B cell (primary cell): Measurements from ENCODE around the gene PER1. TPM values are rescaled to one million over a fixed set of nuclear protein-coding genes. Genes with fewer than 3 reads are reported as not detected.

Source experiments
- ATAC-seq: fragments of 200-7000 bp; cut with Tn5 transposase; one replicate; pipeline ENCODE4 v1.10.0; 2021; ENCODE audit warnings: low read depth, mild to moderate bottlenecking, moderate number of reproducible peaks, moderate library complexity
- CTCF ChIA-PET: fragments of 350-600 bp; sonication (Branson Sonifier 250); formaldehyde crosslinking; loops from one replicate; lab custom pipeline; 2021; ENCODE audit warnings: antibody characterized with exemption, inconsistent platforms; lab: Charles Lee
- POLR2A ChIA-PET: fragments of 350-600 bp; sonication (Branson Sonifier 250); formaldehyde crosslinking; loops from one replicate; lab custom pipeline; 2021; ENCODE audit warnings: antibody characterized with exemption; lab: Charles Lee
- DNase-seq: peaks from one replicate; pipeline ENCODE4 v3.0.0; 2013
- H2AFZ ChIP-seq: 2 replicates; pipeline ENCODE4 v1.6.1; 2012; ENCODE audit warnings: mild to moderate bottlenecking, low read depth, low read length; ENCODE audit not compliant: insufficient read depth, poor library complexity, severe bottlenecking
- H3K27ac ChIP-seq, 2 donors: 1 replicate in 1 of 2; 2 replicates in 1 of 2; pipeline ENCODE4 v1.5.1; 2012 to 2013; ENCODE audit warnings: low read length in 2 of 2, mild to moderate bottlenecking in 2 of 2, moderate library complexity in 1 of 2
- H3K27me3 ChIP-seq, 4 experiments: fragments of 200-600 bp in 1 of 4; sonication (generic) in 1 of 4; replicated peaks in 1 of 4; 1 replicate in 2 of 4; 2 replicates in 2 of 4; pipeline versions ENCODE4 v1.6.1 to v1.7.0; 2013 to 2016; ENCODE audit warnings: low read length in 3 of 4, mild to moderate bottlenecking in 2 of 4, mixed read lengths in 1 of 4, moderate library complexity in 1 of 4; ENCODE audit not compliant: insufficient read depth in 4 of 4, control insufficient read depth in 3 of 4; ENCODE audit errors: control extremely low read depth in 1 of 4
- H3K36me3 ChIP-seq, 2 experiments: replicated peaks in 1 of 2; 1 replicate in 1 of 2; 2 replicates in 1 of 2; pipeline versions ENCODE4 v1.6.1 to v1.7.1; 2013; ENCODE audit warnings: low read length in 1 of 2; ENCODE audit not compliant: insufficient read depth in 2 of 2, control insufficient read depth in 1 of 2; ENCODE audit errors: control extremely low read depth in 1 of 2, extremely low read depth in 1 of 2
- H3K4me1 ChIP-seq, 2 donors: fragments of 200-600 bp in 1 of 2; sonication (generic) in 1 of 2; 1 replicate in 1 of 2; 2 replicates in 1 of 2; pipeline versions ENCODE4 v1.5.1 to v1.6.1; 2013 to 2017; ENCODE audit warnings: low read length in 2 of 2; ENCODE audit not compliant: control insufficient read depth in 2 of 2, insufficient read depth in 2 of 2
- H3K4me2 ChIP-seq: replicated peaks from 2 replicates; pipeline ENCODE3; 2012; ENCODE audit warnings: mild to moderate bottlenecking, low read depth, low read length; ENCODE audit not compliant: poor library complexity, severe bottlenecking
- H3K4me3 ChIP-seq, 5 experiments: fragments of 200-600 bp in 1 of 5; sonication (generic) in 1 of 5; 1 replicate in 3 of 5; 2 replicates in 2 of 5; pipeline versions ENCODE4 v1.5.1 to v1.7.0; 2011 to 2016; ENCODE audit warnings: low read length in 4 of 5, mild to moderate bottlenecking in 4 of 5, low read depth in 2 of 5, control low read depth in 1 of 5, moderate library complexity in 1 of 5; ENCODE audit not compliant: insufficient read depth in 1 of 5; ENCODE audit errors: control extremely low read depth in 1 of 5, extremely low read depth in 1 of 5
- H3K79me2 ChIP-seq: fragments of 200-600 bp; sonication (generic); one replicate; pipeline ENCODE4 v1.6.0; 2016; ENCODE audit warnings: low read length; ENCODE audit not compliant: control insufficient read depth, insufficient read depth
- H3K9ac ChIP-seq: fragments of 200-600 bp; sonication (generic); 2 replicates; pipeline ENCODE4 v1.6.1; 2017; ENCODE audit warnings: mild to moderate bottlenecking, low read length, moderate library complexity
- H3K9me3 ChIP-seq, 3 donors: one replicate each; pipeline versions ENCODE4 v1.6.1 to v1.7.1; 2013; ENCODE audit warnings: low read length in 2 of 3; ENCODE audit not compliant: control insufficient read depth in 2 of 3, insufficient read depth in 1 of 3; ENCODE audit errors: control extremely low read depth in 1 of 3
- H4K20me1 ChIP-seq: 2 replicates; pipeline ENCODE4 v1.6.0; 2012; ENCODE audit warnings: mild to moderate bottlenecking, low read length; ENCODE audit not compliant: insufficient read depth, control insufficient read depth, poor library complexity, severe bottlenecking
- H3K27ac Mint-ChIP-seq: one replicate; pipeline ENCODE4 v1.8.0; 2021; ENCODE audit warnings: mixed read lengths
- H3K27me3 Mint-ChIP-seq: one replicate; pipeline ENCODE4 v1.8.0; 2021; ENCODE audit warnings: mixed read lengths
- H3K4me1 Mint-ChIP-seq: one replicate; pipeline ENCODE4 v1.8.0; 2021; ENCODE audit warnings: mixed read lengths
- H3K4me3 Mint-ChIP-seq: one replicate; pipeline ENCODE4 v1.8.0; 2021; ENCODE audit warnings: mixed read lengths
- H3K9me3 Mint-ChIP-seq: one replicate; pipeline ENCODE4 v1.8.0; 2022; ENCODE audit warnings: mixed read lengths; ENCODE audit not compliant: insufficient read depth
- EZH2 ChIP-seq: IDR thresholded peaks from 2 replicates; pipeline ENCODE4 v1.6.1; 2012; ENCODE audit warnings: borderline replicate concordance, low read depth, mild to moderate bottlenecking, moderate library complexity, low read length; ENCODE audit not compliant: insufficient read depth, poor library complexity, severe bottlenecking
- WGBS: methylation state at CpG from one replicate; pipeline ENCODE4 v1.1.5; 2013; ENCODE audit warnings: missing lambda C conversion rate; ENCODE audit not compliant: insufficient coverage; 5-methylcytosine and 5-hydroxymethylcytosine counted together
- intact Hi-C: fragments of 100-400 bp; cut with micrococcal nuclease; formaldehyde crosslinking; loops from one replicate; pipeline ENCODE4 v1.10.0; 2022
- polyA plus RNA-seq: library from polyadenylated mRNA; depleted of rRNA; stranded (reverse); fragments of >200 nt; gene quantifications from 2 replicates; pipeline ENCODE4 v1.2.3, GENCODE V29; 2012
- total RNA-seq, 2 donors: library from RNA; stranded (reverse); fragments of 120-200 nt in 1 of 2; gene quantifications; 1 replicate in 1 of 2; 2 replicates in 1 of 2; pipeline versions ENCODE4 v1.2.3 to v1.2.4, GENCODE V29; 2013 to 2022
- TF ChIP-seq, protein P1 (sequence below): fragments of 200-600 bp; IDR thresholded peaks from one replicate; pipeline ENCODE4 v1.8.0; 2022; ENCODE audit warnings: antibody characterized with exemption, mild to moderate bottlenecking

PER1 gene
- total and polyA plus RNA-seq, 2 donors (not counting 1 experiment from before 2014, with no cell fraction given): 120 to 176 TPM

DNA sequence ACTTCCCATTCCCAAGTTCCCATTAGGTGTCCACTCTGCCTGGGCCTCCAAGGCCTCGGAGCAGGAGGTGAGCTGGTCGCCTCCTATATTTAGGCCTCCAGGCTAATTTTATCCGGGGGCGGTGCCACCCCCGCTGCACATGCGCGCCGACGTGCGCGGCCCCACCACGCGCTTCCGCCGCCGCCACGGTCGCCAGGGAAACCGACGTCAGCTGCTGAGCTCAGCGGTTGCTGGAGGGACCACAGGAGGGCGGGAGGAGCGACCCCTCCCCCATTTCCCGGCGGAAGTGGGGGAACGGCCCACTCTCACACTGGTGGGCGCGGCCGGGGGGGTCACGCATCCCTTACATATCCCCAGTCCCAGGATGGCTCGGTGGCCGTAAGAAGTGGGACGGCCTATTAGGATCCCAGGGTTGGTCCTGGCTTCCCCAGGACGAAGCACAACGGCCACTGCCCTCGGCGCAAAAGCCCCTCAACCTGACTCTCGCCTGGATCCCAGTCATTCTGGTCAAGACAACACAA, 1.0 kb downstream of the PER1 start:
- H3K4me3 Mint-ChIP-seq: peak overlapping the region; percentile 94

More for the DNA sequence above, 1.0 kb downstream of the PER1 start:
- H3K4me2 ChIP-seq: peak overlapping the region; percentile 98
- Mint-ChIP-seq H3K9me3 (no peaks in the 10 kb centered on the region), H3K27me3 (no peaks in the 10 kb centered on the region), H3K27ac (peak overlapping the region; percentile 87), H3K4me1 (peaks cover 42% of the 10 kb centered on the region)
- 0% methylated on average over 38 of the region's 38 CpGs for WGBS
- H3K4me3 ChIP-seq: peak overlapping the region; percentile 9 to 76 (median 69)
- peak overlapping the region; percentile 76 for H3K9ac ChIP-seq
- H3K36me3 ChIP-seq: peaks cover 0 to 42% of the 10 kb centered on the region in 2 experiments
- peak; percentile 95 for DNase-seq
- peaks cover 0 to 6% (median 0%) of the 10 kb centered on the region in 3 donors for H3K9me3 ChIP-seq
- H3K27me3 ChIP-seq: no peaks in the 10 kb centered on the region
- H4K20me1 ChIP-seq: peaks cover 58% of the 10 kb centered on the region
- H3K4me1 ChIP-seq: peaks cover 50 to 64% of the 10 kb centered on the region in 2 donors
- ATAC-seq: peak; percentile 60
- ChIA-PET POLR2A (interaction anchor here (0.8 to 5.6 kb wide), 5 partner anchors 11 to 144 kb away, joined by 3 to 36 read pairs (median 9); partner anchors contain the start of genes CTC1, SLC25A35 and VAMP2), CTCF (interaction anchor here (0.6 to 2.5 kb wide), 7 partner anchors 11 to 597 kb away, joined by 3 to 19 read pairs (median 5); partner anchors contain the start of gene ALOXE3)
- intact Hi-C loops: loop anchor here (1.0 kb wide), 1 partner anchor 12 kb away; no protein-coding TSS in a partner anchor
- H2AFZ ChIP-seq: no peak overlapping the region
- peak overlapping the region; percentile 63 to 80 for H3K27ac ChIP-seq
- TF ChIP-seq EZH2: no peak
- TF ChIP-seq, protein P1, sequence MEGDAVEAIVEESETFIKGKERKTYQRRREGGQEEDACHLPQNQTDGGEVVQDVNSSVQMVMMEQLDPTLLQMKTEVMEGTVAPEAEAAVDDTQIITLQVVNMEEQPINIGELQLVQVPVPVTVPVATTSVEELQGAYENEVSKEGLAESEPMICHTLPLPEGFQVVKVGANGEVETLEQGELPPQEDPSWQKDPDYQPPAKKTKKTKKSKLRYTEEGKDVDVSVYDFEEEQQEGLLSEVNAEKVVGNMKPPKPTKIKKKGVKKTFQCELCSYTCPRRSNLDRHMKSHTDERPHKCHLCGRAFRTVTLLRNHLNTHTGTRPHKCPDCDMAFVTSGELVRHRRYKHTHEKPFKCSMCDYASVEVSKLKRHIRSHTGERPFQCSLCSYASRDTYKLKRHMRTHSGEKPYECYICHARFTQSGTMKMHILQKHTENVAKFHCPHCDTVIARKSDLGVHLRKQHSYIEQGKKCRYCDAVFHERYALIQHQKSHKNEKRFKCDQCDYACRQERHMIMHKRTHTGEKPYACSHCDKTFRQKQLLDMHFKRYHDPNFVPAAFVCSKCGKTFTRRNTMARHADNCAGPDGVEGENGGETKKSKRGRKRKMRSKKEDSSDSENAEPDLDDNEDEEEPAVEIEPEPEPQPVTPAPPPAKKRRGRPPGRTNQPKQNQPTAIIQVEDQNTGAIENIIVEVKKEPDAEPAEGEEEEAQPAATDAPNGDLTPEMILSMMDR: no peak
- peaks cover 63% of the 10 kb centered on the region for H3K79me2 ChIP-seq
